ENCODE data around the gene SUPT4H1.
"Not testable (repeated sequence)": the region's sequence is repeated elsewhere in the genome, so short reads cannot be mapped to it uniquely, and the experiment has no call there.

SUPT4H1 gene

GRCh38 chr17:58341861-58342475 lies 10.0 kb downstream of the SUPT4H1 start:
- in situ Hi-C loops (cut with HindIII; ENCODE audit: low sequenced_read_pairs) = no loop called here
- no peak overlapping the region for H3K4me3 ChIP-seq (ENCODE audit: low read depth, low read length)
- TF ChIP-seq CTCF (IDR thresholded peaks at IDR 0.05; ENCODE audit: low read depth, low read length) = no peak
- DNase-seq (ENCODE audit: low read depth, low spot score) = no peak

- in situ Hi-C loops (cut with HindIII; ENCODE audit: low sequenced_read_pairs); H3K4me3 ChIP-seq (ENCODE audit: low read depth, low read length); DNase-seq (ENCODE audit: low read depth, low spot score): not testable (repeated sequence)
Measured at GRCh38 chr17:58341136-58341860, 10.7 kb downstream of the SUPT4H1 start.

- no peak for TF ChIP-seq CTCF (IDR thresholded peaks at IDR 0.05; ENCODE audit: low read depth, low read length)
- in situ Hi-C loops (cut with HindIII; ENCODE audit: low sequenced_read_pairs) = no loop called here
- no peak for DNase-seq (ENCODE audit: low read depth, low spot score)
- H3K4me3 ChIP-seq (ENCODE audit: low read depth, low read length) = no peak overlapping the region
Measured at GRCh38 chr17:58340405-58340876, 11.6 kb downstream of the SUPT4H1 start.

GRCh38 chr17:58339755-58340404 lies 12.1 kb downstream of the SUPT4H1 start:
- in situ Hi-C loops (cut with HindIII; ENCODE audit: low sequenced_read_pairs) = no loop called here
- DNase-seq (ENCODE audit: low read depth, low spot score) = no peak
- H3K4me3 ChIP-seq (ENCODE audit: low read depth, low read length) = no peak overlapping the region
- no peak for TF ChIP-seq CTCF (IDR thresholded peaks at IDR 0.05; ENCODE audit: low read depth, low read length)

GRCh38 chr17:58338841-58339754 lies 12.9 kb downstream of the SUPT4H1 start:
- peak overlapping the region; percentile 15 for H3K4me3 ChIP-seq (ENCODE audit: low read depth, low read length)

GRCh38 chr17:58338454-58338840 lies 13.6 kb downstream of the SUPT4H1 start:
- TF ChIP-seq CTCF (IDR thresholded peaks at IDR 0.05; ENCODE audit: low read depth, low read length) = no peak
- no peak for DNase-seq (ENCODE audit: low read depth, low spot score)
- in situ Hi-C loops (cut with HindIII; ENCODE audit: low sequenced_read_pairs) = no loop called here
- no peak overlapping the region for H3K4me3 ChIP-seq (ENCODE audit: low read depth, low read length)

More at GRCh38 chr17:58338841-58339754, 12.9 kb downstream of the SUPT4H1 start:
- in situ Hi-C loops (cut with HindIII; ENCODE audit: low sequenced_read_pairs) = no loop called here
- peak; percentile 60 for DNase-seq (ENCODE audit: low read depth, low spot score)
- TF ChIP-seq CTCF (IDR thresholded peaks at IDR 0.05; ENCODE audit: low read depth, low read length) = no peak
